NCI-H510A treated with DMSO at 0.1 percent for 48 hours (cell line): ENCODE measurements around the gene PANK4.
"Not testable (repeated sequence)": the region's sequence is repeated elsewhere in the genome, so short reads cannot be mapped to it uniquely, and the experiment has no call there.

Experiments used
- DNase-seq: peaks from one replicate; lab custom pipeline; 2025; lab: John Stamatoyannopoulos, UW

PANK4 gene

DNA sequence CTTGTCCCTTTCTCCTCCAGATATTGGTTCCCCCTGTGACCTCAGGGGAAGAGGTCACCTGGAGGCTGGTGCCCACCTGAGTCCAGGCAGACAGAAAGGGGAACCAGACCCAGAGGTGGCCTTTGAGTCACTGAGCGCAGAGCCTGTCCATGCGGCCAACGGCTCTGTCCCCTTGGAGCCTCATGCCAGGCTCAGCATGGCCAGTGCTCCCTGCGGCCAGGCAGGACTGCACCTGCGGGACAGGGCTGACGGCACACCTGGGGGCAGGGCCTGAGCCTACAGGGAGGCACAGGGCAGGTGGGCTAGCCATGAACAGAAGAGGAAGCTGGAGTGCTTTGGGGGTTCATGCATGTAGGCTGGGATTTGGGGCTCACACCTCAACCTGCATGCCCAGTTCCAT, 32.5 kb upstream of the PANK4 start:
- DNase-seq, result no peak

DNA sequence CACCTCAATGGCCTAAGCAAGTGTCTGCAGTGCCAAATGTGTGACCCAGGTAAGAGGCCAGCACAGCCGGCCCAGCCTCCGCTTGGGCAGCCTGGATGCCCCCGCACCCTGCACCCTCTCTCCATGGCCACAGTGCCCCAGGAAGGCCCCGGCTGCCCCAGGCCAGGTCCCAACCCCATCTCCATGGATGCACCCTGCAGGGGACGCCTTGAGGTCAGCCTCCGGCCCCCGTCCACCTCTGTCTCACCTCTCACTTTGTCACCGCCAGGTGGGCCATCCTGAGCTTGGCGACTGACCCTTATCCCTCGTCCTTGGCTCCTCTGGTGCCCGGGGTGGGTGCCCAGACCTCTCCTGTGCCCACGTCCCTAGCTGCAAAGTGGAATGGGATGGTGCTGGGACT, 32.0 kb upstream of the PANK4 start:
- DNase-seq, result no peak

DNA sequence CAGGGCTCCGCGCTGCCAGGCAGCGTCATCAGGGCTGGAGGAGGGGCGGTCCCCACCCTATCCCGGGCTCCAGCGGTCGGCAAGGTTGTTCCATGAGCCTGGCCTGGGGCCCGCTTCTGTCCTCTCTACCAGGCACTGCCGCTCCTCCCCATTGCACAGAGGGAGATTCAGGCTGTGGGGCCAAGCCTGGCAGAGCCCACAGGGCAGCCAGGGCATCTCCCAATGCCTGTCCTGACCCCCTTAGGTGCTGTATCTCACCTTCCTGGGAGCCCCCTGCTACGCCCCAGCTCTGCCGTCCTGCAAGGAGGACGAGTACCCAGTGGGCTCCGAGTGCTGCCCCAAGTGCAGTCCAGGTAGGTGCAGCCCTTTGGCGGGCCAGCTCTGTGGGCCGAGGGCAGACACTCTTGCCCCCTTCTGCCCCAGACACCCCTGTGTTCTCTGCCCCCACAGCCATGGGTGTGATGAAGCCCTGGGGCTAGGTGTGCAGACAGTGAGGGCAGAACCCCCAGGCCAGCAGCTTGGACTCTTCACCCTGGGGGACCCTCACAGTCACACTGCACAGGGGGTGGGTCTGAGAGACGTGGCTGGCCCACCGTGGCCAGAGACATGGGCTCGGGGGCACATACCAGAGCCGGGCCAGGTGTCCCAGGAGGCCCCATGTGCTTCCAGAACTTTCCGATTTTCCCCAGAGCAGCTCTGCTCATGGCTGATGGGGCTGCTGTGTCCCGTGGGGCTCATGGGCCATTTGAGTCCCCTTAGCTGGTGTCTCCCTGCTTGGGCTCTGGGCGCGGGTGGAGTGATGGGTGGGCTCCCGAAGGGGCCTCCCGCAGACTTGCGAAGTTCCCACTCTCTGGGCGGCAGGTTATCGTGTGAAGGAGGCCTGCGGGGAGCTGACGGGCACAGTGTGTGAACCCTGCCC, 31.3 kb upstream of the PANK4 start:
- DNase-seq, result no peak

DNA sequence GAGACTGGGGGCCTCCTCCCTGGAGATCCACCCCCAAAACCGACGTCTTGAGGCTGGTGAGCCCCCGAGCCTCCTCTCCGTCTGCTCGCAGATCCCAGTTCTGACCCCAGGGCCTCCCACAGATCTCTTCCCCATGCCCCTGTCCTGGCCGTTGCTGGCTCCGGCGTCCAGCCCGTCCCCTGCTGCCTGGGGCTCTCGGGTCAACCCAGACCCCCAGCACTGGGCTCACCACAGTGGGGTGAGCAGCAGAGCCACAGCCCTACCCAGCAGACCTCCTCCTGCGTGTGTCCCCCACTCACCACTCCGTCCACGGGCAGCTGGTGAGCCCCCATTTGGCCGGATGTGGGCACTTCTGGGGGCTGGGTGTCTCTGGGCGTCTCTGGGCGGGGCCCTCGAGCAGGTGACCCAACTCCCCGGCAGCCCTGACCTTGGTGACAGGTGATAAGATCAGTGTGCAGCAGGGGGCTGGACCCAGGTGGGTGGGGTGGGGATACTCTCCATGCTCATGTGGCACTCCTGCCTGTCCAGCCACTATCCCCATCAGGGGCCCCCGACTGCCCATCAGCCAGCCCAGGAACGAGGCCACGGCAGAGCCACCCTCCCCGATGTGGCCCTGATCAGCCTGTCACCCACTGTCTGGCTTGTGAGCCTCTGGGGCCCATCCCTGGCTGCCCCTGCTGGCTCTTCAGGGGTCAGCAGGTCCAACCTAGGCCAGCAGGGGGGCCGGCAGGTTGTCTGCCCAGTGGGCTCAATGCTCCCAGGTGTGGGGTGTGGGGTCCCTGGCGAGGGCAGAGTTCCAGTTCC, 30.5 kb upstream of the PANK4 start:
- DNase-seq, result no peak

DNA sequence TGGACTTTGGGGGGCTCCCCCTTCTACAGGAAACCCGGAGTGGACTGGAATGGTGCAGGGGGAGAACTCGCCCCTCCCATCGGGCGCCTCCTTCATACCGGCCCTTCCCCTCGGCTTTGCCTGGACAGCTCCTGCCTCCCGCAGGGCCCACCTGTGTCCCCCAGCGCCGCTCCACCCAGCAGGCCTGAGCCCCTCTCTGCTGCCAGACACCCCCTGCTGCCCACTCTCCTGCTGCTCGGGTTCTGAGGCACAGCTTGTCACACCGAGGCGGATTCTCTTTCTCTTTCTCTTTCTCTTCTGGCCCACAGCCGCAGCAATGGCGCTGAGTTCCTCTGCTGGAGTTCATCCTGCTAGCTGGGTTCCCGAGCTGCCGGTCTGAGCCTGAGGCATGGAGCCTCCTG, 29.9 kb upstream of the PANK4 start, which contains the start of gene TNFRSF14:
TNFRSF14 (plus strand) TSS at position 95 of the 401 bp plus-strand sequence; CDS start at position 389, 294 bp downstream.
- DNase-seq, result no peak

DNA sequence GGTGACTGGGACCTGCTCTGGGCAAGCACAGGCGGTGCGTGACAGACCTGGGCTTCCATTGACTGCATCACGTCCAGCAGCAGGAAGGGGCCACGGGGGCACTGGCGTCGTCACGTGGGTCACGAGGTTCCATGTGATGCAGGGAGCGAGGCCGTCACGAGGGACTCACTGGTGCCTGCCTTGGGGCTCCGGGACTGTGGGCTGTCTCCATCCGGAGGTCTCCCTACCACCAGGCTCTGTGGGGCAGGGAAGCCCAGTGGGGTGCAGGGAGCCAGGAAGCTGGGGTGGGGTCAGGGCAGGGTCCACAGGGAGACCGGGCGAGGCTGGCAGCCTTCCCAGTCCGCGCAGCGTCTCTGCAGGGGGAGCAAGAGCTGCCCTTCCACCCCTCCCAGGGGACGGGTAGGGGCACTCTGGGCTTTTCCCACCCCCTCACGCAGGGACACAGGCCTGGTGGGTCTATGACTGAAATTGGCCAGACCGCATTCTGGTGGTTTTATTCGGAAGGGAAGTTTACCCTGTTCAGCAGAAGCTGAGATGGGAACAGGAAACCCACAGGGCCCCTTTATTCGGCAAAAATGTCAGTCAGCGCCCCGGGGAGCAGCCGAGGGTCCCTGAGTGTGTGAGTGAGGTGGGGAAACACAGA, 29.4 kb upstream of the PANK4 start:
- no peak for DNase-seq

DNA sequence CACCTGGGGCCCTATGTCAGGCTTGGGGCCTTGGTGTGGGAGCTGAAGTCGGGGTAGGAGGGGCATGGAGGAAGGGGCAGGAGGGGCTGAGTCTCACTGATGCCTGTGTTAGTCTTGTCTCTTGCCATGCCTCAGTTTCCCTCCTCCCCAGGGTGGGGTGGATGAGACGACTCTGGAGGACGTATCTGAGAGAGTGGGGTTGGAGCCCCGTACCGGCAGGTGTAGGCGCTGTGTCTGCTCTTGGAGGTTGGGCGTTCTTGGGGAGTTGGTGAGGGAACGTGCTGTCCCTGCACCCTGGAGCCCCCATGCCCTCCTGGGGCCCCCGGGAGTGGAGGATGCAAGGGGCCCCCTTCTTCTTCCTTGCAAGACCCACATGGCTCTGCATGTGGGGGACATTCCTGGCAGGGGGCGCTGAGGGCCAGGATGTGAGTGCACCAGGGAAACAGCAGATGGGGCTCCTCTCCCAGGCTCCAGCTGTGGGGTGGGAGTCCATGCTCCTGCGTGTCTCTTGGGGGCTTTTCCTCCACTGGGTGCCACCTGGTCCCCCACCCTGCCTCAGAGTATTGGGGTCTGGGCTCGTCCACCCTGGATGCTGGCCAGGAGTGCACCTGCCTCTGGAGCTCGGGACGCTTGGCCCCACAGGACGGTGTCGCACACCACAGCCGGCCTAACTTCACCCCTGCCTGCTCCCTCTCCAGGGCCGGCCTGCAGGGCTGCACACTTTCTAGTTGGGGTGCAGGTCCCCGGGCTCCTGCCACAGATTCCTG, 28.4 kb upstream of the PANK4 start:
- no peak for DNase-seq

DNA sequence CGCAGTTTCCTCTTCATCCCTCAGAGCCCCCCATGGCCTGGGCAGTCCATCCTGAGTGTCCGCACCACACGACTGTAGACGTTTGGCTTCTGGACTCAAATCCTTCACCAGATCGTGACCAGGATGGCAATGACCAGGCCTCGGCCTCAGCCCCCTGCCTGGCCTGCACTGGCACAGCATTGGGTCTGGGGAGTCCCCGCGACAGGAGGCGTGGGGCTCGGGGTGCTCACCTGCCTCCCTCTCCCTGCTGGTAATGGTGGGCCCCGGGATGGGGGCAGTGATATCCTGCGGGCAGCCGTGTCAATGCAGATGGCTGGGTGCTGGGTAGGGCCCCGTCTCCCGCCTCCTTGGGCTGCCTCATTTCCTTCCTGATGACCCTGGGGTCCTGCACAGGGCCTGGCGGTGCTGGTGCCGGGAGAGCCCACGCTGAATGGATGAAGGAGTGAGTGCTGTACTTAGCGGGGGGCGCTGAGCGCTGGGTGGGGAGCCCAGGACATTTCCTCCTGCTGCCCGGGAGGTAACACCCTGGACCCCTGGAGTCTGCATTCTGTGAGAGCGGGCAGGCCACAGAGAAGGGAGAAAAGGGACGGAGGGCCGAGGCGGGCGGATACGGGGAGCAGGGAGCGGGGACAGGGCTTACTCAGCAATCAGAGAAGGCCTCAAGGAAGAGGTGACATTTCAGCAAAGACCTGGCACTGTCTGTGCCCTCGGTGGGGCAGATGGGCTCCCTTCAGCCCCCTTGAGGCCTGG, 27.6 kb upstream of the PANK4 start:
- DNase-seq, result no peak

DNA sequence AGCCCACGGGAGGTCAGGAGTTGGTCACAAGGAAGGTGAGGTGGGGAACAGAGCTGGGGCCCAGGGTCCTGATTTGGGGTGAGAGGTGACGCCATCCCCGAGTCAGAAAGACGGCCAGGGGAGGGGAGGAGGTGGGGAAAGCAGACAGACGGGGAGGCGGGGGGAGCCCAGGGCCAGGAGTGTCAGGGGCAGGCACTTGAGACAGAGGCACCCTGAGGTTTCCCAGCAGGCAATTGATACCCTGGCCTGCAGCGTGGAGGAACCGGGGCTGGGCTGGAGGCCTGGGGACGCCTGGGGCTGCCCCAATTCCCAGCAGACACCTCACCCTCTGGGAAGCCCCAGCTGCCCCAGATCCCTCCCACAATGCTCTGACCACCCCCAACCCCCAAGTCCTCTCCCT, 26.7 kb upstream of the PANK4 start:
- DNase-seq, result not testable (repeated sequence)

DNA sequence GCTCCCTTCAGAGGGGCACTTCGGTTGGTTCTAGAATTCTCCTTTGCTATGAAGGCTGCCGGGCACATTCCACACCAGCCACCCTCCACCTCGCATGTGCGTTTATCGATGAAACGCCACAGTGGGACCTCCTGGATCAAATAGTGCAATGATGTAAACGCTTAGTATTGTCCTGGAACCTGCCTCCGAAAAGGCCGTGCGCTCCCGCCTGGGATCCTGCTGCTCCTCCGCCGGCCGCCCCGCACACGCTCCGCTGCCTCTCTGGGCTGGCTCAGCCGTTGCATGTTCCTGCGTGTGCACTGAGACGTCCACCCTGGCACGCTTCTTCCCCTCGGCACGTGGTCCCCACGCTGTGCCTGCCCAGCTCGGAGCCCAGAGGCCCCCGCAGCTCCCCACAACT, 25.8 kb upstream of the PANK4 start:
- no peak for DNase-seq

DNA sequence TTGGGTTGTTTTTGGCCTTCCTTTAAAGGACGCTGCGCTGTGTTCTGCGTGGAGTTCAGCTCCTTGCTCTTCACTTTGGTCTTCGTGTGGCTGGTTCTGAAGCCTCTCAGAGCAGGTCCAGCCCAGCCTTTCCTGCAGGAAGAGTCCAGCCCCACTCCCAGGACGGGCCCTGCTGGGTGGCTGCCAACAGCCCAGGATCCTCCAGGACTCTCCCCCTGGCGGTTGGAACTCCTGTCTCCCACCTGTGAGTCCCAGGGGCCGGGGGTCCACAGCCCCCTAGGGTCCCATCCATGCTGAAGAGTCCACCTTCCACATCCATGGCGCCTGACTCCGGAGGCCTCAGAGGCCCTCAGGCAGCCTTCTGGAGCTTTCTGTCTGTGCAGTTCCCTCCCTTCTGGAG, 25.1 kb upstream of the PANK4 start:
- DNase-seq, result not testable (repeated sequence)

DNA sequence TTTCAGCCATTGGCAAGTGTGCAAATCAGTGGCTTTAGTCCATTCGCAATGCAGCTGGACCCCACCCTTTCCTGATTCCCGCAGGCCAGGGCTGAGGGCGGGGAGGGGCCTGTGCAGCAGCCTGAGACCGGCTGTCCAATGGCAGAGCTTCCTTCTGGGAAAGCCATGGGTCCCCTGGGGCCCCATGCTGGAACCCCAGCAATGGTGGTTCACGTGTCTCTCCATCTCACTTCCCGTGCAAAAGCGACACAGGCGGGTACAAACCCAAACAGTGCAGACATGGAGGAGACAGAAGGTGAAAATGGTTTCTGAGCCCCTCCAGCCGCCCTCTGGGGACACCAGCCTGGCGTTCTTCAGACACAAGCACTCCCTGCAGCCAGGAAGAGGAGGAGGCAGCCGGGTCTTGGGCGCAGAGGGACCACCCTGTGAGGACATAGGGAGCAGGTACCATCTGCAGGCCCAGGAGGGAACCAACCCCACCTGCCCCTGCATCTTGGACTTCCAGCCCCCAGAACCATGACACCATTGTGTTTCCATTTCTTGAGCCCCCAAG, 24.0 kb upstream of the PANK4 start:
- not testable (repeated sequence) for DNase-seq

DNA sequence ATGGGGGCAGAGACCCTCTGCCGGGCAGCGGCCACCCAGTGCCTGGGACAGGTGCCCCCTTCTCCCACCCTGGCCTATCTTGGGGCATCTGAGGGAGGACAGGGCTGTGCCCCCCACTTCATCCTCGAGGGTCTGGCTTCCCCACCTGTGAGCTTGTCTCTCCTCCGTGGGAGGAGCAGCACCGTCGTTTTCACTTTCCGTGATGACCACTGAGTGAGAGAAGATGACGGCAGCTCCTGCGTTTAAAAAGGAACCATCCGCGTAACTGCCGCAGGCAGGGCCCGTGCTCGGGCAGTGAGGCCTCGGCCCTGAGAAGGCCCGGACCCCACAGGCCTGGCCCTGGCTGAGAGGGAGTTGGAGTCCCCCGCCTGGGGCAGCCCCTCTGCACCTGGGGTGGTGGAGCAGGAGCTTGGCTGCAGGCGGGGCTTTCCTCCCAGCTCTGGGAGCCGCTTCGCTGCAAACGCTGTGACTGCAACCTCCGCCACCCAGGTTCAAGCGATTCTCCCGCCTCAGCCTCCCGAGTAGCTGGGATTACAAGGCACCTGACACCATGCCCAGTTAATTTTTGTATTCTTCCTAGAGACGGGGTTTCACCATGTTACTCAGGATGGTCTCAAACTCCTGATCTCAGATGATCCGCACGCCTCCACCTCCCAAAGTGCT, 23.1 kb upstream of the PANK4 start:
- not testable (repeated sequence) for DNase-seq

DNA sequence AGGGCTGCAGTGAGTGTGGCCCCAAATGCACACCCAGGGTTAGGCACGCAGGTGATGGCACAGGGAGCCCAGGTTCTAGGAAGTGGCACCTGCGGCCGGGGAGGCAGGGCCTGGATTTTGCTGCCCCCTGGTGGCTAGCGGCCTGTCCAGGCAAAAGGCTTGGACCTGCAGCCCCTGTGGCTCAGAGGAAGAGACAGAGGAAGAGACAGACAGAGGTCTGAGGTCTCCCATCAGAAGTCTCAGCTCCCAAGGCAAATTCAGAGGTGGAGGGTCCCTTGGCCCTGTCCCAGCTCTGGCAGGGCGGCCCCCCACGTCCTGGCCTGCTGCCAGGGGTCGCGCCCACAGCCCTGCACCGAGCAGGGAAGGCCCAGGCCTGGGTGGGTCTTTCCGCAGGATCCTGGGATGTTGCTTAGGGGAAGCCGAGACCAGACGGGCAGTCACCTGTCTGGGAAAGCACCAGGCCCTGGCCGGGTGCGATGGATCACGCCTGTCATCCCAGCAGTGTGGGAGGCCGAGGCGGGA, 21.7 kb upstream of the PANK4 start:
- peak; percentile 91 for DNase-seq

DNA sequence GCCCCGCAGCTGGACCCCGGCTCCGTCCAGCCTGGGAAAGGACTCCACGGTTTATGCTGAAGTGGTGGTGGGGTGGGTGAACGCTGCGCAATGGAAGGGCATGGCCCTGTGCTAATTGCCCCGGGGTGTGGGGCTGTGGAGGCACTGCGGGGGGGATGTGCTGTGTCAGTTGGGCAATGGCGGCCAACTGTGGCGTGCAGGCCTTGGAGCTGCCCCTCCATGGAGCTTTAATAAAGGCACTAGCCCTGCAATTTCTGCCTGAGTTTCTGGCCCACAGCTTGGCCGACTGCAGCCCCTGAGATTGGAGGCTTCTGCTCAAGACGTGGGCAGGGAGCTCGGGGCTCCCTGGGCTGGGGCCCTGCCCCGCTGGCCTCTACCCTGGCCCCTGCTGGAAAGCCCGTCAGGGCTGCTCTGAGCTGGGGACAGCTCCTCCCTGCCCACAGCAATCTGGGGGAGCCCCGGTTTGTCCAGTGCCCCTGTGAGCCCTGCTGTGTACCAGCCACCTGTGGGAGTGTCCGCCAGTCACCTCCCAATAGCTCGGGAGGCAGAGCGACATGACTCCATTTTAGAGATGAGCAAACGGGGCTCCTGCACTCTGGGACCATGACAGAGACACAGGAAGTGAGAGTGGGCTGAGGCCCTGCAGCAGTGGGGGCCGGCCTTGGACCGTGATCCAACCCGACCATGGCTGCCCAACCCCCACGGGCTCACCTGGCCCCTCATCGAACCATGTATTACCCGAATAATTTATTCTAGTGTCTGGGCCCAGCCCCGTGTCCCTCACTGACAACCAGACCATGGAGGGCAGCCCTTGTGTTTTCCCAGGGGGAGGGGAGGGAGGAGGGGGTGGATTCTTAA, 21.0 kb upstream of the PANK4 start:
- DNase-seq, result no peak

DNA sequence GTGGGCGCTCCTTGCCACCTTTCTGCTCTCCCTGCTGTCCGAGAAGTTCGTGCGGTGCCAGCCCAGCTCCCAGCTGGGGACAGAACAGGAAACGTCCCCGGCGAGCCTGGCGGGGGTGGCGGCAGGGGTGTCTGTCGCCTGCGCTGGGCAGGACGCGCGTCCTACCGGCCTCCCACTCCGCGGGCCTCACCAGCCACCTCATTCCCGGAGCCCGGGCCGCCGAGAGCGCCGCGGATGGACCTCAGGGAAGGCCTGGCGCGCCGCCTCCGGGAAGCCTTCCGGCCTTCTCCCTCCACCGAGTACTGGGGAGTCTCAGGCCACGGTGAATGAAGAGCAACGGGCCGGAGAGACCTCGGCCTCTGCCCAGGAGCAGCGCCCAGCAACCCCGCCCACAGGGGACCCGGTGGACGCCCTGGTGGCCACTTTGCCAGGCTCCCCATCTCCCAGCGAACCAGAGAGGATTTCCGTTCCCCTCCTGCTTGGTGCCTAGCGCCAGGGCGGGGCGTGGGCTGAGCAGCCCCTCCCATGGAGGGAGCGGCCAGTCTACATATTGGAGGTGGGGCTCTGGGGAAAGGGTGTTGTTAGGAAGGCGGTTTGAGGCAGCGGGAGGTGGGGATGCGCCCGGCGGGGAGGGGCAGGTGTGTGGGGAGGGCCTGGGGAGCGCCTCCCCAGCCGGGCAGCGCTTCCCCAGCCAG, 20.3 kb upstream of the PANK4 start:
- peak; percentile 97 for DNase-seq

DNA sequence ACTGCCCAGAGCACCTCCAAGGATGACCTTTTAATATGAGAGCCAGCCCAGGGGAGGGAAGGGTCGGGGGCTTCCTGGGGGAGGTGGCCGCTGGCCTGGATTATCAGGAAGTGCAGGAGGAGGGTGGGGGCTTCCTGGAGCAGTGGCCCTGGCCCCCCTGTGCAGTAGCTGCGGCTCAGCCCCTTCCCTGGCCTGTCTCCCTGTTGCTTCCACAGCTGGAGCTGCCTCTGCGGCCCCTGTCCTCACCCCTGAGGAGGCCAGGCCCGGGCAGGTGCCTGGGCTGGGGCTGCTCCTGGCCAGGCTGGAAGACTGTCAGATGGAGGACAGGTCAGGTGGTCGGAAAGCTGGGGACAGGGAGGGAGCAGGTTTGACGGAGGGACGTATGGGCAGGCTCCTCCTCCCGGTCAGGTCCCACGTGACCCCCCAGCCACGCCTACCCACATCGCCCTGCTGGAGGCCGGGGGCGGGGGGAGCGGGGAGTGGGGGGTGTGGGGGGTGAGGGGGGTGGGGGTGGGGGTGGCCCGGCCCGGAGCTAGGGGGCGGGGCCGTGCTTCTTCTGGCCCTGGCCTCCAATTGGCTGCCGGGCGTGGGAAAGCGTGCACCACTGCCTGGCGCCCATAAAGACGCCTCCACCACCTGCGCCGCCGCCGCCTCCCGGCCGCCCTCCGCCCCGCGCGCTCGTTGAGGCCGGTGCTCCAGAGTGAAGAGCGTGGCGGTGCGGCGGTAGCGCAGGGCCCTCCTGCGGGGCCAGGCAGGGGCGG, 19.5 kb upstream of the PANK4 start:
- DNase-seq, result peak; percentile 99
